Neuronal stem cell (in vitro differentiated cells): ENCODE data around the gene TCEA2.

Experiments used
- DNase-seq: peaks from one replicate; pipeline ENCODE4 v3.0.0-alpha.2; 2013; ENCODE audit warnings: low spot score
- H2AFZ ChIP-seq: one replicate; pipeline ENCODE4 v1.6.1; 2013; ENCODE audit warnings: mild to moderate bottlenecking, low read length, inconsistent platforms
- H2AK5ac ChIP-seq: 2 replicates; pipeline ENCODE4 v1.6.1; 2013; ENCODE audit warnings: low read depth, mild to moderate bottlenecking, inconsistent platforms, low read length, moderate library complexity, mixed read lengths
- H2BK120ac ChIP-seq: 2 replicates; pipeline ENCODE4 v1.6.1; 2013; ENCODE audit warnings: low read depth, mild to moderate bottlenecking, inconsistent platforms, low read length, moderate library complexity, mixed read lengths
- H2BK12ac ChIP-seq: one replicate; pipeline ENCODE4 v1.6.1; 2013; ENCODE audit warnings: low read length, inconsistent platforms
- H2BK15ac ChIP-seq: 2 replicates; pipeline ENCODE4 v1.6.1; 2013; ENCODE audit warnings: mild to moderate bottlenecking, low read length, inconsistent platforms, mixed read lengths
- H2BK5ac ChIP-seq: one replicate; pipeline ENCODE4 v1.6.1; 2013; ENCODE audit warnings: inconsistent platforms, mild to moderate bottlenecking, low read length, moderate library complexity
- H3K14ac ChIP-seq: one replicate; pipeline ENCODE4 v1.6.1; 2013; ENCODE audit warnings: low read length, inconsistent platforms
- H3K18ac ChIP-seq: 2 replicates; pipeline ENCODE4 v1.6.1; 2013; ENCODE audit warnings: low read length, inconsistent platforms
- H3K23ac ChIP-seq: 2 replicates; pipeline ENCODE4 v1.6.1; 2013; ENCODE audit warnings: low read depth, mild to moderate bottlenecking, mixed read lengths, low read length, inconsistent platforms; ENCODE audit not compliant: poor library complexity
- H3K27ac ChIP-seq: replicated peaks from 3 replicates; pipeline ENCODE4 v1.5.1; 2013; ENCODE audit warnings: low read length, inconsistent platforms
- H3K27me3 ChIP-seq, 3 experiments: 2 replicates each; pipeline ENCODE4 v1.6.1; 2013; ENCODE audit warnings: low read length in 3 of 3, mild to moderate bottlenecking in 2 of 3, inconsistent platforms in 1 of 3, low read depth in 1 of 3, mixed read lengths in 1 of 3, moderate library complexity in 1 of 3; ENCODE audit not compliant: control insufficient read depth in 3 of 3, insufficient read depth in 3 of 3
- H3K36me3 ChIP-seq, 2 donors: replicated peaks in 1 of 2; 2 replicates each; pipeline ENCODE4 v1.6.1; 2013; ENCODE audit warnings: low read length in 2 of 2; ENCODE audit not compliant: control insufficient read depth in 2 of 2, insufficient read depth in 2 of 2
- H3K4ac ChIP-seq: 2 replicates; pipeline ENCODE4 v1.6.1; 2013; ENCODE audit warnings: inconsistent platforms, mild to moderate bottlenecking, low read length, moderate library complexity
- H3K4me1 ChIP-seq, 2 donors: 1 replicate in 1 of 2; 2 replicates in 1 of 2; pipeline ENCODE4 v1.6.1; 2013; ENCODE audit warnings: low read length in 2 of 2, low read depth in 1 of 2; ENCODE audit not compliant: control insufficient read depth in 2 of 2, insufficient read depth in 1 of 2
- H3K4me2 ChIP-seq: one replicate; pipeline ENCODE4 v1.6.1; 2013; ENCODE audit warnings: mild to moderate bottlenecking, low read length, inconsistent platforms; ENCODE audit not compliant: insufficient read depth, poor library complexity, severe bottlenecking
- H3K4me3 ChIP-seq, 2 donors: 2 replicates each; pipeline ENCODE4 v1.5.1; 2013; ENCODE audit warnings: low read length in 2 of 2, mild to moderate bottlenecking in 2 of 2, inconsistent platforms in 1 of 2, moderate library complexity in 1 of 2
- H3K79me1 ChIP-seq: one replicate; pipeline ENCODE4 v1.6.1; 2013; ENCODE audit warnings: low read depth, mild to moderate bottlenecking, inconsistent platforms, low read length, moderate library complexity
- H3K9ac ChIP-seq: one replicate; pipeline ENCODE4 v1.6.1; 2013; ENCODE audit warnings: mild to moderate bottlenecking, low read depth, low read length, inconsistent platforms; ENCODE audit not compliant: poor library complexity
- H3K9me3 ChIP-seq, 2 donors: replicated peaks in 1 of 2; 2 replicates each; pipeline versions ENCODE3 to v1.6.1; 2013; ENCODE audit warnings: low read length in 2 of 2, mild to moderate bottlenecking in 2 of 2, inconsistent platforms in 1 of 2, low read depth in 1 of 2, mixed read lengths in 1 of 2, moderate library complexity in 1 of 2; ENCODE audit not compliant: control insufficient read depth in 2 of 2, insufficient read depth in 1 of 2
- H4K8ac ChIP-seq: one replicate; pipeline ENCODE4 v1.6.1; 2013; ENCODE audit warnings: low read depth, mild to moderate bottlenecking, inconsistent platforms, low read length, moderate library complexity
- H4K91ac ChIP-seq: one replicate; pipeline ENCODE4 v1.6.1; 2013; ENCODE audit warnings: low read length, low read depth, mild to moderate bottlenecking, inconsistent platforms; ENCODE audit not compliant: poor library complexity
- WGBS, 2 donors: extraction: QIAGEN DNeasy Blood & Tissue Kit; methylation state at CpG; one replicate each; pipeline ENCODE4 v1.1.7; 2013; ENCODE audit warnings: missing lambda C conversion rate in 2 of 2, mixed read lengths in 1 of 2; ENCODE audit not compliant: insufficient read length in 2 of 2, insufficient replicate concordance in 1 of 2; ENCODE audit errors: extremely low coverage in 2 of 2; 5-methylcytosine and 5-hydroxymethylcytosine counted together

Gene TCEA2

DNA sequence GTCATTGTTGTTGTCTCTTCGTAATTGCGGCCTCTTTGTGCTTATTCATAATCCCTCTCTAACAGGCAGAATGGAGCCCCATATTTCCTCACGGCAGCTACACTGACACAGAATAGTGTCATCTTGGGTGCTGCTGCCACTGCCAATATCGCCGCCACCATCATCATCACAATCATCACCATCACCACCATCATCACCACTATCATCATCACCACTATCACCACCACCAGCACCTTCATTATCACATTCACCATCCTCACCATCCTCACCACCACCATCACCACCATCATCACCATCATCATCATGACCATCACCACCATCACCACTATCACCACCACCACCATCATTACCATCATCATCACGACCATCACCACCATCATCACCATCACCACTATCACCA lies 33.5 kb downstream of the TCEA2 start:
- Histone ChIP-seq H2BK15ac (no peak overlapping the region), H3K36me3 (no peaks in the 10 kb centered on the region), H3K23ac (no peak overlapping the region), H3K27me3 (peaks cover 0 to 43% (median 9%) of the 10 kb centered on the region in 3 experiments), H3K9ac (peak overlapping the region; percentile 17), H2AFZ (no peak overlapping the region), H3K4me3 (peak overlapping the region in 1 of 2 donors; percentile 68), H2BK12ac (no peak overlapping the region), H3K18ac (no peak overlapping the region), H3K79me1 (no peaks in the 10 kb centered on the region), H3K4ac (no peak overlapping the region), H2BK5ac (no peak overlapping the region), H2AK5ac (no peak overlapping the region), H3K4me2 (no peak overlapping the region), H4K8ac (no peak overlapping the region), H2BK120ac (no peak overlapping the region), H3K4me1 (peaks cover 4% of the 10 kb centered on the region in 2 donors), H3K14ac (no peak overlapping the region), H3K9me3 (peaks cover 0 to 5% of the 10 kb centered on the region in 2 donors), H3K27ac (no peak overlapping the region), H4K91ac (no peak overlapping the region)
- no CpG with 5 or more reads among the region's 6 CpGs for WGBS, 2 donors
- no peak for DNase-seq

DNA sequence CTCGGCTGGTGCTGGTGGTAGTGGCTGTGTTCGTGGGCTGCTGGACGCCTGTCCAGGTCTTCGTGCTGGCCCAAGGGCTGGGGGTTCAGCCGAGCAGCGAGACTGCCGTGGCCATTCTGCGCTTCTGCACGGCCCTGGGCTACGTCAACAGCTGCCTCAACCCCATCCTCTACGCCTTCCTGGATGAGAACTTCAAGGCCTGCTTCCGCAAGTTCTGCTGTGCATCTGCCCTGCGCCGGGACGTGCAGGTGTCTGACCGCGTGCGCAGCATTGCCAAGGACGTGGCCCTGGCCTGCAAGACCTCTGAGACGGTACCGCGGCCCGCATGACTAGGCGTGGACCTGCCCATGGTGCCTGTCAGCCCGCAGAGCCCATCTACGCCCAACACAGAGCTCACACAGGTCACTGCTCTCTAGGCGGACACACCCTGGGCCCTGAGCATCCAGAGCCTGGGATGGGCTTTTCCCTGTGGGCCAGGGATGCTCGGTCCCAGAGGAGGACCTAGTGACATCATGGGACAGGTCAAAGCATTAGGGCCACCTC lies 35.5 kb downstream of the TCEA2 start:
- no peak overlapping the region for H3K4me2 ChIP-seq
- H3K14ac ChIP-seq: peak overlapping the region; percentile 71
- no peaks in the 10 kb centered on the region for H3K36me3 ChIP-seq
- H3K23ac ChIP-seq: peak overlapping the region; percentile 67
- H4K8ac ChIP-seq: peak overlapping the region; percentile 43
- H2AFZ ChIP-seq: no peak overlapping the region
- no peak overlapping the region for H3K18ac ChIP-seq
- peak overlapping the region; percentile 21 for H3K9ac ChIP-seq
- H2AK5ac ChIP-seq: no peak overlapping the region
- no peak for DNase-seq
- H3K27ac ChIP-seq: no peak overlapping the region
- peaks cover 0 to 5% of the 10 kb centered on the region in 2 donors for H3K9me3 ChIP-seq
- peaks cover 0 to 57% (median 9%) of the 10 kb centered on the region in 3 experiments for H3K27me3 ChIP-seq
- no peak overlapping the region for H2BK120ac ChIP-seq
- no CpG with 5 or more reads among the region's 28 CpGs for WGBS, 2 donors
- peaks cover 0 to 3% of the 10 kb centered on the region in 2 donors for H3K4me1 ChIP-seq
- no peaks in the 10 kb centered on the region for H3K79me1 ChIP-seq
- no peak overlapping the region for H2BK12ac ChIP-seq
- H3K4me3 ChIP-seq: peak overlapping the region in 1 of 2 donors; percentile 18
- peak overlapping the region; percentile 42 for H3K4ac ChIP-seq
- H2BK5ac ChIP-seq: no peak overlapping the region
- H4K91ac ChIP-seq: no peak overlapping the region
- H2BK15ac ChIP-seq: peak overlapping the region; percentile 58

DNA sequence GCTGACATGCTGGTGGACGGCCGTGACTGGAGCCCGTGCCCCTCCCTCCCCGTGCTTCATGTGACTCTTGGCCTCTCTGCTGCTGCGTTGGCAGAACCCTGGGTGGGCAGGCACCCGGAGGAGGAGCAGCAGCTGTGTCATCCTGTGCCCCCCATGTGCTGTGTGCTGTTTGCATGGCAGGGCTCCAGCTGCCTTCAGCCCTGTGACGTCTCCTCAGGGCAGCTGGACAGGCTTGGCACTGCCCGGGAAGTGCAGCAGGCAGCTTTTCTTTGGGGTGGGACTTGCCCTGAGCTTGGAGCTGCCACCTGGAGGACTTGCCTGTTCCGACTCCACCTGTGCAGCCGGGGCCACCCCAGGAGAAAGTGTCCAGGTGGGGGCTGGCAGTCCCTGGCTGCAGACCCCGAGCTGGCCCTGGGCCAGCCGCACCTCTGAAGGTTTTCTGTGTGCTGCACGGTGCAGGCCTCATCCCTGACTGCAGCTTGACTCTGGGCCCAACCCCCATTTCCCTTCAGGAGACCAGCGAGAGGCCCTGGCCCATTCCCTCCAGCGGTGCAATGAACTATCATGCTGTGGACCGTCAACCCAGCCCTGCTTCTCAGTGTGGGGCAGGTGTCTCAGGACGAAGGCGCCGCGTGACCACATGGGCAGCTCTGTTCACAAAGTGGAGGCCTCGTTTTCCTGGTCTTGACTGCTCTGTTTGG lies 36.2 kb downstream of the TCEA2 start:
- no CpG with 5 or more reads among the region's 21 CpGs for WGBS, 2 donors
- H3K9ac ChIP-seq: peak overlapping the region; percentile 44

DNA sequence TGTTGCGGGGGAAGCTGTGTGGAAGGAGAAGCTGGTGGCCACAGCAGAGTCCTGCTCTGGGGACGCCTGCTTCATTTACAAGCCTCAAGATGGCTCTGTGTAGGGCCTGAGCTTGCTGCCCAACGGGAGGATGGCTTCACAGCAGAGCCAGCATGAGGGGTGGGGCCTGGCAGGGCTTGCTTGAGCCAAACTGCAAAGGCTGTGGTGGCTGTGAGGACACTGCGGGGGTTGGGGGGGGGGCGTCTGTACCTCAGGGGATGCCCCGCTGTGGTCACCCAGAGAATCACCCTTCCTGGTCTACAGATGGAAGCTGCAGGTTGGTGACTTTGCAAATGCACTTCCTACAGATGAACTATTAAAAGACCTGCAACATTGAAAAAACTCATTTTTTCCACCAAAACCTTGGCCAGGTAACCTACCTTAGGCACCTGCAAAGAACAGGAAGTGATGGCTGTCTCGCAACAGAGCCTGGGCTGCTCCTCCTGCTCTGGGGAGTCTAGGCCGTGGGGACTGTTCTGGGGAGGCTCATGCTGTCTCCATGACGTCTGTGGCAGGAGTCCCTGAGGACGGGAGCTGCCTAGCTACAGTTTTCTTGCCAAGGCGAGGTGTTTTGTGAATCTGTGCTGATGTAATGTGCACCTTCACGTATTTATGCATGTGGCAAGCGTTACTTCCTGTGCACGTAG lies 37.0 kb downstream of the TCEA2 start:
- H3K9me3 ChIP-seq: peaks cover 0 to 5% of the 10 kb centered on the region in 2 donors
- peak overlapping the region; percentile 48 for H4K8ac ChIP-seq
- H3K4me1 ChIP-seq: peaks cover 0 to 3% of the 10 kb centered on the region in 2 donors
- no peak overlapping the region for H2BK5ac ChIP-seq
- no peak overlapping the region for H3K4me3 ChIP-seq
- no peak overlapping the region for H3K14ac ChIP-seq
- H2AK5ac ChIP-seq: no peak overlapping the region
- WGBS, 2 donors: no CpG with 5 or more reads among the region's 14 CpGs
- no peak overlapping the region for H3K4ac ChIP-seq
- H2BK120ac ChIP-seq: no peak overlapping the region
- peaks cover 2% of the 10 kb centered on the region for H3K79me1 ChIP-seq
- no peak overlapping the region for H3K4me2 ChIP-seq
- H2AFZ ChIP-seq: no peak overlapping the region
- no peaks in the 10 kb centered on the region for H3K36me3 ChIP-seq
- H3K27ac ChIP-seq: no peak overlapping the region
- H3K18ac ChIP-seq: no peak overlapping the region
- no peak overlapping the region for H4K91ac ChIP-seq
- no peak overlapping the region for H2BK12ac ChIP-seq
- no peak overlapping the region for H3K9ac ChIP-seq
- H2BK15ac ChIP-seq: peak overlapping the region; percentile 43
- H3K27me3 ChIP-seq: peaks cover 0 to 65% (median 9%) of the 10 kb centered on the region in 3 experiments
- no peak for DNase-seq
- no peak overlapping the region for H3K23ac ChIP-seq

More for the DNA sequence above, 36.2 kb downstream of the TCEA2 start:
- Histone ChIP-seq H3K9me3 (peaks cover 0 to 5% of the 10 kb centered on the region in 2 donors), H3K18ac (peak overlapping the region; percentile 38), H2BK12ac (no peak overlapping the region), H2AK5ac (peak overlapping the region; percentile 37), H3K4ac (no peak overlapping the region), H2BK5ac (no peak overlapping the region), H3K27me3 (peaks cover 0 to 64% (median 9%) of the 10 kb centered on the region in 3 experiments), H3K4me1 (peaks cover 0 to 3% of the 10 kb centered on the region in 2 donors), H2BK15ac (peak overlapping the region; percentile 43), H3K36me3 (no peaks in the 10 kb centered on the region), H3K14ac (no peak overlapping the region), H4K91ac (no peak overlapping the region), H3K27ac (no peak overlapping the region), H3K79me1 (no peaks in the 10 kb centered on the region), H3K4me2 (no peak overlapping the region), H3K4me3 (no peak overlapping the region), H4K8ac (no peak overlapping the region), H2AFZ (no peak overlapping the region), H3K23ac (peak overlapping the region; percentile 73), H2BK120ac (no peak overlapping the region)
- no peak for DNase-seq
